Renal cortical epithelial cell (primary cell): Measurements from ENCODE around the gene GPC4. TPM values are rescaled to one million over a fixed set of nuclear protein-coding genes. Genes with fewer than 3 reads are reported as not detected.
"Not testable (repeated sequence)": the region's sequence is repeated elsewhere in the genome, so short reads cannot be mapped to it uniquely, and the experiment has no call there.

Experiments
- DNase-seq: peaks from one replicate; pipeline ENCODE4 v3.0.0-alpha.2; 2011; ENCODE audit warnings: low read depth
- total RNA-seq: library from RNA; depleted of rRNA; stranded (reverse); fragments of >200 nt; gene quantifications from 2 replicates; pipeline ENCODE4 v1.2.3, GENCODE V29; 2014

GPC4 gene
- total RNA-seq, 1 donor from 2014 or later, result 80.6 TPM

DNA sequence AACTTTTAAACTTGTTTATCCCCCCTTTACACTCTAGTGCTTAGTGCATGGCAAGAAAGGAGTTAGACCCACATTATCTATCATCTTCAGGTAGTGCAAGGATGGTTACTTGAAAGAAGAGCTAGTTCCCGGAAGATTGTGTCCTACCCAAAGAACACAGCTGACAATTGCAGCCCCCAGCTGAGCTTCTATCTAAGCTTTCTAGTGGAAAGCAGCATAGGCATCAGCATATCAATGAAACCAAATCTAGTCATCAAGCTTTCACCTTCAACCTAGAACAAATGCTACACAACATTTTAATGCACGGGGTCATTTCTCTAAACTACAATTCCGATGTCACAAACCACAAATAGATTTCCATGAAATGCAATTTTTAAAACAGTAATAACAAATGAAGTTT, 108.2 kb downstream of the GPC4 start:
- no peak for DNase-seq

DNA sequence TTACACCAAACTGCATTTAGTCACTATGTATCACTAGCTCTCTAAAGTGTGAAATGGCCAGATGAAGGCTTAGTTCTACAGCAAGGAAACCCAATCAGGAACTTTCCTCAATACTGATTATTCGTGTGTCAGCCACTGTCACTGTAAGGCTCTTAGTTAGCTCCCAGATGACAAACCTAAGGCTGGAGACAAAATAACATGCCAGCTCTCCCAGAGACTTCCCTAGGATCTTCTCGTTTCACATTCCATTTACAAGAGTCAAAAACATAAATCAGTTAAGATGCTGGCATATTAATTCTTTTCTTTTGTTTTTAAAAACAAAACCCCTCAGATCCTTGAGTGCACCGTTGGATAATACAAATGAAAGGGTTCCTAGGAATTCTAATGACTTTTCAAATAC, 109.0 kb downstream of the GPC4 start:
- DNase-seq, result no peak

DNA sequence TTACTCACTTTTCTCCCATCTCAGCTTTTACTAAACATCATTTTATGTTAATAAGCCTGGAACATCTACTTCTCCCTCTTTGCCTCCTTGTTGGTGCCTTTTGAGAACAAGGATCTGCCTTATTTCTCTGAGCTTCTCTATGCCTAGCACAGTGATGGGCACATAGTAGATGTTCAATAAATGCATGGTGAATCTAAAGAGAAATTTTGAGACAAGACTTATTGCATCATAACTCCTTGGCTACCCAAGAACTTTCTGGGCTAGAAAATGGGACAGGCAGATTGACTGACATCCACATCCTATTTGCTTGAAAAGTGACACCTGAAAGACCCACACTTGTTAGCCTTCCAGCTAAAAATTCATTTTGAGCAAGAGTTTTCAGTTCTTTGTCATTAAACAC, 109.9 kb downstream of the GPC4 start:
- DNase-seq, result no peak

DNA sequence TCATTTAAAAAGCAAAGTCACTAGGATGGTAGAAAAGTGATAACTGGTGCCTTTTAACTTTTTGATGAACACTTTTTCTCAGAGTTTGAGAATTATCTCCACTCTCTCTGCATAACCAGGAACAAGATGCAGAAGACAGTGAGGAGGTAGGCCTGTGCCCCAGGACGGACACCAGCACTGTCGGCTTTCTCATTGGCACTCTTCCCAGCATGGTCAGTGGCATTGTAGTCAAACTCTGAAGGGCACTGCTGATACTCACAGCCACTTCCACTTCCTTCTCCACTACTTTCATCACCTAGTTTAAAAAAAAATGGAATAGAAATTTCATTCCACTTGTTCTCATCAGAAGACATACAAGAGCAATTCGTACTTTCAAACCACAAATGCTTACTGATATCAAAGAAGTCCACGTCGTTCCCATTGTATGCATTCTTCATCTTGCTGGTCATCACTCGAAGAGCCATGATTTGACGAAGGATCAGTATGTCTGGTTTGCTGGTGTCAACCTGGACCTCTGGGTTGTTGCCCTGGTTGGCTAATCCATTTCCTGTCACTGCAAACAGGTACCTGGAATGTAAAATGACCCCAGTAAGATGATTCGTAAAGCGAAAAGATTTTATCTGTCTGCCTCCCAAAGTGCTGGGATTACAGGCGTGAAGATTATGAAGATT, 112.4 kb downstream of the GPC4 start:
- no peak for DNase-seq

DNA sequence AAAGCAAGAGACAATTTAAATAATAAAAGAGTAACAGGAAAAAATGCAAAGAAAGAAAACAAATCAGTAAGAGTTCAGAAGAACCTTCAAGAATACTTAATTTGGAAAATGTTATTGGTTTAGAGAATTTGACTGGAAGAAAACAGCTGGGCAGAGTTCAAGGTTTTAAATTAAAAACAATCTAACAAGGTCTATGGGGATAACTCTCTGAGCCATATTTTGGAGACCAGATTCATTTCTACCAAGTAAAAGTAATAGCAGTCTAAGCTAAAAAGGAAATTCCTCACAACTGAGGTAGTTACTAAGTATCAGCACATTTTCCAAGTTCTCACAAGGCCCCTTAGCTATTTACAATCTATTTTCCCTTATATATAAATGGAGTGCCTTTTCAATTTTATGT, 114.7 kb downstream of the GPC4 start:
- DNase-seq, result no peak

DNA sequence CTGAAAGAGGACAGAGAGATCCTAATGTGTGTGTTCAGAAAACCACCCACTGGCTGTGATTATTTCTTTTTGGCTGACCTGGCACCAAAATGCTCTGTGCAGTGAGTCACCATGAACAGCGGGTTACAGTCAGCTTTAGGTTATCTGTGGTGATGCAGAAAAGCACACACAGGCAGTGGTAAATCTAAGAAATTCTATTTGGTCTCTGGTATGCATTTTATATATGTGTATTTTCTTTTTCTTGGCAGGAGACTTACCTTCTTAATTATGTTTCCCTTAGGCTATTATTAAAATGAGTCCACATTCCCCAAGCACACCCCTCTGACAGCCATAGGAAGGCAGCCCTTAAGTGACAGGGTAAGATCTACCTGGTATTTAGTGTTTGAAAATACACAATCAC, 118.0 kb downstream of the GPC4 start:
- DNase-seq, result peak; percentile 71

- DNase-seq, result peak; percentile 16
Measured at GRCh38 chrX:133294126-133294525, 121.2 kb downstream of the GPC4 start.

- no peak for DNase-seq
Measured at GRCh38 chrX:133290076-133290475, 125.2 kb downstream of the GPC4 start.

- no peak for DNase-seq
Measured at GRCh38 chrX:133287860-133288259, 127.4 kb downstream of the GPC4 start.

DNA sequence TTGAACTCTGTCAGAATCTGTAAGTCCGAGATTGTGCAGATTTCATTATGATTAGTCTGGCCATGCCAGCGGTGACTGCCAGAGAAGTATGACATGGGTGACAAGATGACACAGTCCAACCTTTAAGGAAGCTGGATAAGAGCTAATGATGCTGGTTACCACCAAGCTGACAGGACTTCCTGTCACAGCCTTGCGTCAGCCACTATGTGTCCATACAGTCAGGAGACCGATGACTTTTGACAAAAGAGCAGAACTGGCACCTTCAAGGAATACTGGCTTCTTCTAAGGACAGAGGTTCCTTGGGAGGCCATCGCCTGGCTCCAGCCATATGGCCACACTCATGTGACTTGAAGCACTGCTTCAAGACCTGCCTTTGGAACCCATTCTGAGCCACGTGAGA, 129.9 kb downstream of the GPC4 start:
- no peak for DNase-seq

GRCh38 chrX:133279112-133279730, 136.1 kb downstream of the GPC4 start:
- DNase-seq, result not testable (repeated sequence)

GRCh38 chrX:133273180-133273579, 142.1 kb downstream of the GPC4 start:
- no peak for DNase-seq

DNA sequence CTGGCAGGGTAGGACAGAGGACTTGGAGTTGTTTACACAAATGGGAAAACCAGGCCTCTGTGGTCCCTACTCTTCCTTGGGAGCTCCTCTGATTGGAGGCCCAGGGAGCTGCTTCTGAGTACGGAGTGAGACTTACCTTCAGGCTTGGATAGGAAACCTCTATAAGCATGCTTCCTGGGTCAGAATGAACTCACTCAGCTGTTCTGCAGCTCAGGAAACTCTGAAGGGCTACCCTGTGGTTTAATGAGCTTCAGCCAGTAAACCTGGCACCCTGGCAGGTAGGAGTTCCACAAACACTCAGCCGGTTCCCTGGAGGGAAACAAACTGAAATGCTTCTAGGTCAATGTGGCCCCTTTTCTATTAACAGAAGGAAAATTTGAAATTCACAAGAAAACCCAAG, 146.1 kb downstream of the GPC4 start:
- no peak for DNase-seq

DNA sequence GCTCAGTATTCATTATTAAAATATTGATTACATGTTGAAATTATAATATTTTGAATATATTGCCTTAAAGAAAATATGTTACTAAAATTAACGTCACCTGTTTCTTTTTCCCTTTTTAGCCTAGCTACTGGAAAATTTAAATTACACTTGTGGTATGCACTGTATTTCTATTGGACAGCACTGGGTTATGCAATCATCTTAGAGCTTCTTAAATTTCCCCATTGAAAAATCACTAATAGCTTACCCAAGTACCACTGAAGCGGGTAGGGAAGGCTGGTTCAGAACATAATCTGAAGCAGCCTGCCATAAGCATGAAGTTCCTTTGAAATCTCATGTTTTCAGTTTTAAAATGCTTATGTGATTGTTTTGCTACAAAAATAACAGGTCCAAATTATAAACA, 147.7 kb downstream of the GPC4 start:
- DNase-seq, result no peak

GRCh38 chrX:133265331-133265730, 150.0 kb downstream of the GPC4 start:
- peak; percentile 67 for DNase-seq

- DNase-seq, result peak; percentile 73
Measured at GRCh38 chrX:133258481-133258880, 156.8 kb downstream of the GPC4 start.

- peak; percentile 79 for DNase-seq
Measured at GRCh38 chrX:133254666-133255065, 160.6 kb downstream of the GPC4 start.

DNA sequence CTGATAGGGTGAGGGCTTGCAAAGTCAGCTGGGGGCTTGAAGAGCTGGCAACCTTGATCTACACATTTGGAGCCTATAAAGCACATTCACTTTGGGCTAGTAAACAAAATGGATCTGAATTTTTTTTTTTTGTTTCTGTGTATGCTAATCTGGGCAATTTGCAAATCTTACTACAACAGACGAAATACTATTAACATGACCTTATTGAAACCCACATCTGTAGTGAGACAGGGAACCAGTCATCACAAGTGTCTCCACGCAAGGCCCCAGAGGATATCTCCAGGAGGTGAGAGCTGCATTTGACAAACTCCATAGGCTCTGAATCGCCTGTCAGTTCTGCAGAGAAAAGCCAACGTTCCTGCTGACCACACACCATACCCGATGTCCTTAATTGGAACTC, 164.1 kb downstream of the GPC4 start:
- no peak for DNase-seq

GRCh38 chrX:133250184-133251100, 164.8 kb downstream of the GPC4 start:
- DNase-seq, result no peak
